Activated naive CD4-positive, alpha-beta T cell treated with anti-CD3 and anti-CD28 coated beads for 36 hours (primary cell): ENCODE results near the gene RAB20. TPM values are rescaled to one million over a fixed set of nuclear protein-coding genes. Genes with fewer than 3 reads are reported as not detected.
A peak's percentile ranks its signal among the peaks of the same experiment; 100 is the strongest.

Source experiments
- CTCF ChIA-PET: fragments of 350-600 bp; sonication (Branson Sonifier 250); formaldehyde crosslinking; loops from one replicate; lab custom pipeline; 2021; ENCODE audit warnings: antibody characterized with exemption; lab: Charles Lee
- DNase-seq: peaks from one replicate; pipeline ENCODE4 v3.0.0-alpha.2; 2020
- H3K27ac Mint-ChIP-seq: one replicate; pipeline ENCODE4 v1.8.0; 2021; ENCODE audit warnings: mild to moderate bottlenecking, mixed read lengths
- H3K27me3 Mint-ChIP-seq: one replicate; pipeline ENCODE4 v1.8.0; 2021; ENCODE audit warnings: low read depth, mixed read lengths
- H3K36me3 Mint-ChIP-seq: one replicate; pipeline ENCODE4 v1.8.0; 2021; ENCODE audit warnings: low read depth, mixed read lengths
- H3K4me1 Mint-ChIP-seq: one replicate; pipeline ENCODE4 v1.8.0; 2021; ENCODE audit warnings: low read depth, mixed read lengths
- H3K4me3 Mint-ChIP-seq: one replicate; pipeline ENCODE4 v1.8.0; 2021; ENCODE audit warnings: mild to moderate bottlenecking, moderate library complexity, mixed read lengths
- H3K9me3 Mint-ChIP-seq: one replicate; pipeline ENCODE4 v1.8.0; 2021; ENCODE audit warnings: mixed read lengths
- intact Hi-C: fragments of 100-400 bp; cut with micrococcal nuclease; formaldehyde crosslinking; loops from one replicate; pipeline ENCODE4 v1.15.1; 2023
- total RNA-seq, 2 experiments: library from RNA; stranded (reverse); gene quantifications; one replicate each; pipeline ENCODE4 v1.2.3, GENCODE V29; 2021

Gene RAB20
- total RNA-seq, 2 experiments from 2014 or later: 1.4 to 1.5 TPM

GRCh38 chr13:110589793-110590390, 28.4 kb upstream of the RAB20 start:
- intact Hi-C loops: loop anchor here (5.0 kb wide), 3 partner anchors 133 to 462 kb away; no protein-coding TSS in a partner anchor
- CTCF ChIA-PET: no interaction called here
- Mint-ChIP-seq H3K27ac (no peak overlapping the region), H3K27me3 (peaks cover 2% of the 10 kb centered on the region), H3K4me1 (peaks cover 3% of the 10 kb centered on the region), H3K9me3 (no peaks in the 10 kb centered on the region), H3K36me3 (no peaks in the 10 kb centered on the region), H3K4me3 (no peak overlapping the region)
- DNase-seq: no peak

- no peaks in the 10 kb centered on the region for H3K36me3 Mint-ChIP-seq
- no peak overlapping the region for H3K27ac Mint-ChIP-seq
- H3K4me3 Mint-ChIP-seq: no peak overlapping the region
- CTCF ChIA-PET: interaction anchor here (0.7 to 1.5 kb wide), 2 partner anchors 10 to 331 kb away, joined by 3 to 5 read pairs; partner anchors contain the start of gene ANKRD10
- peaks cover 13% of the 10 kb centered on the region for H3K27me3 Mint-ChIP-seq
- no peaks in the 10 kb centered on the region for H3K4me1 Mint-ChIP-seq
- no peak for DNase-seq
- no peaks in the 10 kb centered on the region for H3K9me3 Mint-ChIP-seq
- intact Hi-C loops: no loop called here
These were observed 21.8 kb upstream of the RAB20 start for GRCh38 chr13:110583178-110583865.

DNA sequence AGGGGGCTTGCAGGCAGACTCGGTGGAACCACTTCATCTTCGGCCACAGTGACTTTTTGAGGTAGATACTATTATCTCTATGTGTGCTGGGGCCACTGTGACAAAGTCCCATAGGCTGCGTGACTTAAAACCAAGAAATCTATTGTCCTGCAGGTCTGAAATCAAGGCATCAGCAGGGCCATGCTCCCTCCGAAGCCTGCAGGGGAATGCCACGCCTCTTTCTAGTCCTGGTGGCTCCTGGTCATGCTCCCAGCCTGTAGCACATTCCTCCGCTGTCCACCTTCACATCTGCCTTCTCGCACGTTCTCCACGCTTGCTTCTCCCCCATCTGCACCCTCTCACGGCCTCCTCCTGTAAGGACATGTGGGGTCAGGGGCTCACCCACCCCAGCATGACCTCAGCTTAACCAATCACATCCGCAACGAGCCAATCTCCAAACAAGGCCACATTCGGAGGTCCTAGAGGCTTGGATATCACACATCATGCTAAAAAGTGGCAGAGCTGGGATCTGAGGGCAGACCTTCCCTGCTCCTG, 21.0 kb upstream of the RAB20 start:
- Mint-ChIP-seq H3K4me3 (no peak overlapping the region), H3K27me3 (peaks cover 13% of the 10 kb centered on the region), H3K36me3 (no peaks in the 10 kb centered on the region), H3K4me1 (no peaks in the 10 kb centered on the region), H3K27ac (no peak overlapping the region), H3K9me3 (no peaks in the 10 kb centered on the region)
- intact Hi-C loops: no loop called here
- DNase-seq: no peak
- CTCF ChIA-PET: interaction anchor here (0.7 kb wide), 1 partner anchor 332 kb away, joined by 3 read pairs; the partner anchor contains the start of gene ANKRD10

- intact Hi-C loops: no loop called here
- H3K4me1 Mint-ChIP-seq: no peaks in the 10 kb centered on the region
- no peak for DNase-seq
- no peak overlapping the region for H3K4me3 Mint-ChIP-seq
- H3K27me3 Mint-ChIP-seq: peaks cover 13% of the 10 kb centered on the region
- H3K36me3 Mint-ChIP-seq: no peaks in the 10 kb centered on the region
- no peak overlapping the region for H3K27ac Mint-ChIP-seq
- CTCF ChIA-PET: interaction anchor here (0.7 kb wide), 1 partner anchor 322 kb away, joined by 3 read pairs; no protein-coding TSS in a partner anchor
- H3K9me3 Mint-ChIP-seq: no peaks in the 10 kb centered on the region
These were observed 20.1 kb upstream of the RAB20 start for GRCh38 chr13:110581506-110582185.

- Mint-ChIP-seq H3K27ac (no peak overlapping the region), H3K9me3 (no peaks in the 10 kb centered on the region), H3K36me3 (no peaks in the 10 kb centered on the region), H3K4me1 (peaks cover 4% of the 10 kb centered on the region), H3K27me3 (peaks cover 18% of the 10 kb centered on the region), H3K4me3 (no peak overlapping the region)
- CTCF ChIA-PET: no interaction called here
- DNase-seq: no peak
- intact Hi-C loops: no loop called here
These were observed 19.3 kb upstream of the RAB20 start for GRCh38 chr13:110580800-110581199.

DNA sequence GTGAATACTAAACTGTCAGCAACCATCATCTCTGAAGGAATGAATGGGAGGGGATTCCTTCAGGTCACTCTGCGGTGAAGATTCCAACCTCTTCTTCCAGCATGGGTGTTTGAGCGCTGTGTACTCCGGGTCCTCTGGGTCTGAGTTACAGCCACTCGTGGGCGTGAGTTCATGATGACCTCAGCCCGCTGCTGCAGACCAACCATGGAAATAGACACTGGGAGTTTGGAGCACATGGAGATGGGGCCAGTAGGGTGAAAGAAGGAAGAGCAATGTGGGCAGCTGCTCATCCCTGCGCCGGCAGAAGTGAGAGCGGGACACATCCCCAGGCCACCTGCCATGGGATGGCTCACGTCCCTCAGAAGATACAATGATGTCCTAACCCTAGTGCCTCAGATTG, 16.8 kb upstream of the RAB20 start:
- H3K4me3 Mint-ChIP-seq: no peak overlapping the region
- no peaks in the 10 kb centered on the region for H3K9me3 Mint-ChIP-seq
- CTCF ChIA-PET: interaction anchor here (1.5 to 1.6 kb wide), 2 partner anchors 15 to 122 kb away, joined by 6 to 7 read pairs; no protein-coding TSS in a partner anchor
- intact Hi-C loops: loop anchor here (5.0 kb wide), 1 partner anchor 121 kb away; no protein-coding TSS in a partner anchor
- H3K27me3 Mint-ChIP-seq: peaks cover 33% of the 10 kb centered on the region
- no peak overlapping the region for H3K27ac Mint-ChIP-seq
- peaks cover 10% of the 10 kb centered on the region for H3K4me1 Mint-ChIP-seq
- DNase-seq: no peak
- no peaks in the 10 kb centered on the region for H3K36me3 Mint-ChIP-seq

DNA sequence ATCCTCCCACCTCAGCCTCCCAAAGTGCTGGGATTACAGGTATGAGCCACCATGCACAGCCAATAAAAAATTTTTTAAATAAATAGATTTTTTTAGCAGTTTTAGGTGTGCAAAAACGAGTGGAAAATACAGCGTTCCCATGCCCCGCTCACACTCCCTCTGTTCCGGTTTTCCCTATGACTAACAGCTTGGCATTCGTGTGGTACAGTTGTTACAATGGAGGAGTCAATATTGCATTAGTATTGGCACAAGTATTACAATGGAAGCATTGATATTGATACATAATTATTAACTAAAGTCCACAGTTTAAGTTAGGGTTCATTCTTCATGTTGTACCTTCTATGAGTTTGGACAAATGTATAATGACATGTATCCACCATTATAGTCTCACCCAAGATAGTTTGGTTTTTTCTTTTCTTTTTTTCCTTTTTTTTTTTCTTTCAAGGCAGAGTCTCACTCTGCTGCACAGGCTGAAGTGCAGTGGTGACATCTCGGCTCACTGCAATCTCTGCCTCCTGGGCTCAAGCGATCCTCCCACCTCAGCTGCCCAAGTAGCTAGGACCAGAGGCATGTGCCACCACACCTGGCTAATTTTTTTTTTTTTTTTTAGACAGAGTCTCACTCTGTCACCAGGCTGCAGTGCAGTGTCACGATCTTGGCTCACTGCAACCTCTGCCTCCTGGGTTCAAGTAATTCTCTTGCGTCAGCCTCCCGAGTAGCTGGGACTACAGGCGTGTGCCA, 15.4 kb upstream of the RAB20 start:
- H3K9me3 Mint-ChIP-seq: no peaks in the 10 kb centered on the region
- peaks cover 10% of the 10 kb centered on the region for H3K4me1 Mint-ChIP-seq
- no peak overlapping the region for H3K27ac Mint-ChIP-seq
- H3K27me3 Mint-ChIP-seq: peaks cover 31% of the 10 kb centered on the region
- no peak for DNase-seq
- intact Hi-C loops: loop anchor here (5.0 kb wide), 1 partner anchor 120 kb away; no protein-coding TSS in a partner anchor
- no peaks in the 10 kb centered on the region for H3K36me3 Mint-ChIP-seq
- CTCF ChIA-PET: interaction anchor here (0.6 to 1.6 kb wide), 2 partner anchors 23 to 121 kb away, joined by 4 to 7 read pairs; no protein-coding TSS in a partner anchor
- H3K4me3 Mint-ChIP-seq: no peak overlapping the region

GRCh38 chr13:110576070-110576394, 14.5 kb upstream of the RAB20 start:
- H3K4me3 Mint-ChIP-seq: no peak overlapping the region
- H3K36me3 Mint-ChIP-seq: no peaks in the 10 kb centered on the region
- H3K9me3 Mint-ChIP-seq: no peaks in the 10 kb centered on the region
- intact Hi-C loops: loop anchor here (5.0 kb wide), 1 partner anchor 119 kb away; no protein-coding TSS in a partner anchor
- peaks cover 10% of the 10 kb centered on the region for H3K4me1 Mint-ChIP-seq
- no peak overlapping the region for H3K27ac Mint-ChIP-seq
- DNase-seq: no peak
- CTCF ChIA-PET: no interaction called here
- peaks cover 32% of the 10 kb centered on the region for H3K27me3 Mint-ChIP-seq

DNA sequence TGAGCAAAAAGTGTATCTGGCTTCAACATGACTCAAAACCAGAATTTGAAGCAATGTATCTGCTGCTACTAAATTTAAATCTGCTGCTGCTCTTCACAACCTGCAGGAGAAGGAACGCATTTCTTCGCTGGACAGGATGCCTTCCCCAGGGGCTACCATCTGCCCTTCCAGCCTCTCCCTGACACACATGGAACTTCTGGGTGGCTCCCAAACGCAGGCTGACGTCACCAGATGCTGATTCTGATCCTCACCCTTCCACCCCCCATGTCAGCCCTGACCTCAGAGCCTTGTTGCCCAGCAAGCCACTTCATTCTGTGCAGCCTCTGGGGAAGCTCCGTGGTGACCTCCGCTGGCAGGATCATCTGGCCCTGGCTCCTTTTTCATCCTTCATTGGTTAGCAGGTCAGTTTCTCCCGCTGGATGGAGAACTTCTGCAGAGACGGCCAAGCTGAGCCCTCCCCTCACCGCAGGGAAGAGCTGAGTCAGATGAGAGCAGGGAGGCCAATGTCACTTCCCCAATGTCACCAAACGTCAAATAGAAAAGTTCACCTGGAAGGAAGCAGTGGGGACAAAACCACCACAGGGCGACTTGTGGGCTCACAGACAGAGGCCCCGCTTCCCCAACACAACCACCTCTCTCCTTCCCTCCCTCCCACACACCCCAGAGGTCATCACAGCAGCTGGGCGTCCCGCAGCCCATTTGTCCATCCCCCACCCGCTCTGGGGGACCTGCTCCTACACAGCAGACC, 14.0 kb upstream of the RAB20 start:
- intact Hi-C loops: loop anchor here (5.0 kb wide), 1 partner anchor 118 kb away; no protein-coding TSS in a partner anchor
- Mint-ChIP-seq H3K9me3 (no peaks in the 10 kb centered on the region), H3K27me3 (peaks cover 30% of the 10 kb centered on the region), H3K4me1 (peaks cover 10% of the 10 kb centered on the region), H3K36me3 (no peaks in the 10 kb centered on the region), H3K27ac (no peak overlapping the region), H3K4me3 (no peak overlapping the region)
- DNase-seq: peak; percentile 12
- CTCF ChIA-PET: interaction anchor here (0.9 to 1.0 kb wide), 2 partner anchors 18 to 120 kb away, joined by 3 read pairs; no protein-coding TSS in a partner anchor

- Mint-ChIP-seq H3K4me3 (no peak overlapping the region), H3K27ac (no peak overlapping the region), H3K36me3 (no peaks in the 10 kb centered on the region), H3K4me1 (peaks cover 10% of the 10 kb centered on the region), H3K9me3 (no peaks in the 10 kb centered on the region), H3K27me3 (peaks cover 28% of the 10 kb centered on the region)
- intact Hi-C loops: no loop called here
- CTCF ChIA-PET: interaction anchor here (1.0 kb wide), 1 partner anchor 118 kb away, joined by 3 read pairs; no protein-coding TSS in a partner anchor
- no peak for DNase-seq
These were observed 12.6 kb upstream of the RAB20 start for GRCh38 chr13:110574161-110574560.

DNA sequence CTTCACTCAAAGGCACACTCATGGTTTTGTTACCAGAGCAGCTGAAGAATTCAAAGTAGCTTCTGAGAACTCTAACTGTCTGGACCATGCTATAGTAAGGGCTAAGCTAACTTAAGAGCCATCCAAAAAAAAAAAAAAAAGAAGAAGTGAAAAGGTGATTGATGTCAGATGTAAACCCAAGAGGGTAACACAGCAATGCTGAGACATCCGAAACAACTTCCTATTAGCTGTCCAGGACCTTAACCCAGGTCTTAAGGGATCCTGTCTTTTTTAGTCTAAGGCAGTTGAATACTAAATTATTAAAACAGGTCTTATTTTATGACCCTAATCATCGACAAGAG, 11.2 kb upstream of the RAB20 start:
- Mint-ChIP-seq H3K27ac (no peak overlapping the region), H3K9me3 (no peaks in the 10 kb centered on the region), H3K4me1 (peaks cover 10% of the 10 kb centered on the region), H3K4me3 (no peak overlapping the region), H3K27me3 (peaks cover 28% of the 10 kb centered on the region), H3K36me3 (no peaks in the 10 kb centered on the region)
- intact Hi-C loops: no loop called here
- CTCF ChIA-PET: no interaction called here
- DNase-seq: no peak
